Endothelial cell of umbilical vein (primary cell): ENCODE data around the gene DLG5.

Experiments
- EZH2 ChIP-seq: IDR thresholded peaks from 2 replicates; pipeline ENCODE4 v1.6.1; 2012; ENCODE audit warnings: borderline replicate concordance, low read depth, mild to moderate bottlenecking, moderate library complexity, low read length, inconsistent platforms; ENCODE audit not compliant: severe bottlenecking
- FOS ChIP-seq: IDR thresholded peaks from 2 replicates; pipeline ENCODE4 v1.6.1; 2011; ENCODE audit warnings: mild to moderate bottlenecking, low read length, moderate library complexity, borderline replicate concordance; ENCODE audit not compliant: insufficient read depth
- GATA2 ChIP-seq: IDR thresholded peaks from 2 replicates; pipeline ENCODE4 v1.7.0; 2011; ENCODE audit warnings: low read depth, mild to moderate bottlenecking, moderate library complexity, mixed read lengths, low read length; ENCODE audit not compliant: insufficient read length, insufficient read depth
- JUN ChIP-seq: IDR thresholded peaks from 2 replicates; pipeline ENCODE4 v1.6.1; 2011; ENCODE audit warnings: borderline replicate concordance, low read depth; ENCODE audit not compliant: insufficient read length, insufficient read depth
- MYC ChIP-seq: IDR thresholded peaks from one replicate; pipeline ENCODE4 v1.6.1; 2011; ENCODE audit warnings: mild to moderate bottlenecking, low read depth, low read length
- POLR2A ChIP-seq: IDR thresholded peaks from 2 replicates; pipeline ENCODE4 v1.6.1; 2012; ENCODE audit warnings: low read depth, mild to moderate bottlenecking, control low read depth, low read length
- POLR2AphosphoS5 ChIP-seq: IDR thresholded peaks from 2 replicates; pipeline ENCODE4 v1.6.1; 2012; ENCODE audit warnings: low read depth, mild to moderate bottlenecking, control low read depth, low read length, moderate library complexity; ENCODE audit not compliant: insufficient read depth
- TF ChIP-seq, protein P1 (sequence below), 2 donors: IDR thresholded peaks; 1 replicate in 1 of 2; 2 replicates in 1 of 2; pipeline ENCODE4 v1.5.1; 2011; ENCODE audit warnings: low read length in 2 of 2, mild to moderate bottlenecking in 2 of 2, moderate library complexity in 2 of 2, control low read depth in 1 of 2, inconsistent platforms in 1 of 2, low read depth in 1 of 2; ENCODE audit not compliant: insufficient read depth in 1 of 2; ENCODE audit errors: extremely low read depth in 1 of 2
- TF ChIP-seq, protein P2 (sequence below): IDR thresholded peaks from 2 replicates; pipeline ENCODE4 v1.6.1; 2011; ENCODE audit not compliant: insufficient read depth, insufficient read length

DNA sequence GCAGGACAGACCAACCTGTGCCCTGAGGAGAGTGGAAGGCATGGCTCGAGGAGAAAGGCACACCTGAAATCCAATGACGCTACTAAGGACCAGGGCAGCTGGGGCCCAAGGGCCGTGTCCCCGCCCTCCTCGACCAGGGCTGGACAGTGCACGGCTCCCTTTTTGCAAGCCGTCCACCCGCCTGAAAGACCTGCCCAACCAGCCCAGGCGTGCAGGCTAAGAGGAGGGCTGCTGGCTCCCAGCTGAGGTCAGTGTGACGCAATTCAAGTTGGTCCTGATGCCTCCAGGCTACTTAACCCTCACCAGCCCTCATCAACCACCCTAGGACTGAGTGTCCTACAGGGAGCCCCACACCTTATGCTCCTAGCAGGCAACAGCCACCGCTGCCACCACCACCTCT is 69.3 kb downstream of the DLG5 start:
- TF ChIP-seq, protein P1, sequence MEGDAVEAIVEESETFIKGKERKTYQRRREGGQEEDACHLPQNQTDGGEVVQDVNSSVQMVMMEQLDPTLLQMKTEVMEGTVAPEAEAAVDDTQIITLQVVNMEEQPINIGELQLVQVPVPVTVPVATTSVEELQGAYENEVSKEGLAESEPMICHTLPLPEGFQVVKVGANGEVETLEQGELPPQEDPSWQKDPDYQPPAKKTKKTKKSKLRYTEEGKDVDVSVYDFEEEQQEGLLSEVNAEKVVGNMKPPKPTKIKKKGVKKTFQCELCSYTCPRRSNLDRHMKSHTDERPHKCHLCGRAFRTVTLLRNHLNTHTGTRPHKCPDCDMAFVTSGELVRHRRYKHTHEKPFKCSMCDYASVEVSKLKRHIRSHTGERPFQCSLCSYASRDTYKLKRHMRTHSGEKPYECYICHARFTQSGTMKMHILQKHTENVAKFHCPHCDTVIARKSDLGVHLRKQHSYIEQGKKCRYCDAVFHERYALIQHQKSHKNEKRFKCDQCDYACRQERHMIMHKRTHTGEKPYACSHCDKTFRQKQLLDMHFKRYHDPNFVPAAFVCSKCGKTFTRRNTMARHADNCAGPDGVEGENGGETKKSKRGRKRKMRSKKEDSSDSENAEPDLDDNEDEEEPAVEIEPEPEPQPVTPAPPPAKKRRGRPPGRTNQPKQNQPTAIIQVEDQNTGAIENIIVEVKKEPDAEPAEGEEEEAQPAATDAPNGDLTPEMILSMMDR (IDR thresholded peaks at IDR 0.05; ENCODE audit: extremely low read depth in 1 of 2, insufficient read depth in 1 of 2, low read depth in 1 of 2, low read length in 2 of 2), result no peak
- no peak for TF ChIP-seq JUN
- TF ChIP-seq EZH2, result no peak
- TF ChIP-seq POLR2AphosphoS5, result no peak
- no peak for TF ChIP-seq POLR2A
- TF ChIP-seq MYC, result no peak
- TF ChIP-seq, protein P2, sequence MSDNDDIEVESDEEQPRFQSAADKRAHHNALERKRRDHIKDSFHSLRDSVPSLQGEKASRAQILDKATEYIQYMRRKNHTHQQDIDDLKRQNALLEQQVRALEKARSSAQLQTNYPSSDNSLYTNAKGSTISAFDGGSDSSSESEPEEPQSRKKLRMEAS, result no peak
- TF ChIP-seq FOS, result no peak
- TF ChIP-seq GATA2, result no peak
